MCF 10A (cell line): ENCODE results near the gene ADARB2. TPM values are rescaled to one million over a fixed set of nuclear protein-coding genes. Genes with fewer than 3 reads are reported as not detected.

Source experiments
- BruUV-seq: library from RNA; stranded (reverse); fragments of 400-500 nt; replicated peaks from 2 replicates; lab custom pipeline; 2021; lab: Mats Ljungman, UMichigan
- CTCF ChIA-PET: fragments of 300-600 bp; sonication (Branson Sonifier 250); formaldehyde crosslinking; extraction: SDS; loops from one replicate; lab custom pipeline; 2021; ENCODE audit warnings: antibody characterized with exemption, inconsistent platforms; lab: Yijun Ruan, JAX
- POLR2A ChIA-PET: fragments of 300-600, 350-650 bp; sonication (Branson Sonifier 250); formaldehyde crosslinking; extraction: SDS; loops from one replicate; lab custom pipeline; 2020; ENCODE audit warnings: antibody characterized with exemption, inconsistent platforms; lab: Yijun Ruan, JAX
- DNase-seq: peaks from one replicate; pipeline ENCODE4 v3.0.0-alpha.2; 2018; ENCODE audit not compliant: unreplicated experiment
- H3K27ac Mint-ChIP-seq: one replicate; pipeline ENCODE4 v1.8.0; 2022; ENCODE audit warnings: mild to moderate bottlenecking, low read depth, mixed read lengths; ENCODE audit not compliant: unreplicated experiment
- H3K27me3 Mint-ChIP-seq: one replicate; pipeline ENCODE4 v1.8.0; 2022; ENCODE audit warnings: mixed read lengths; ENCODE audit not compliant: insufficient read depth, unreplicated experiment
- H3K36me3 Mint-ChIP-seq: one replicate; pipeline ENCODE4 v1.8.0; 2022; ENCODE audit warnings: mild to moderate bottlenecking, moderate library complexity, mixed read lengths; ENCODE audit not compliant: insufficient read depth, unreplicated experiment
- H3K4me1 Mint-ChIP-seq: one replicate; pipeline ENCODE4 v1.8.0; 2022; ENCODE audit warnings: mixed read lengths; ENCODE audit not compliant: insufficient read depth, unreplicated experiment
- H3K4me3 Mint-ChIP-seq: one replicate; pipeline ENCODE4 v1.8.0; 2022; ENCODE audit warnings: mild to moderate bottlenecking, moderate library complexity, mixed read lengths; ENCODE audit not compliant: unreplicated experiment
- H3K9me3 Mint-ChIP-seq: one replicate; pipeline ENCODE4 v1.8.0; 2022; ENCODE audit warnings: mixed read lengths; ENCODE audit not compliant: unreplicated experiment
- CTCF ChIP-seq: fragments of 200-600 bp; IDR thresholded peaks from one replicate; pipeline ENCODE4 v1.8.0; 2022; ENCODE audit warnings: antibody characterized with exemption, mild to moderate bottlenecking; ENCODE audit not compliant: unreplicated experiment
- intact Hi-C: fragments of 100-400 bp; cut with micrococcal nuclease; formaldehyde crosslinking; loops from 2 replicates; pipeline ENCODE4 v1.14.1; 2022
- total RNA-seq: library from RNA; stranded (reverse); gene quantifications from 2 replicates; pipeline ENCODE4 v1.2.3, GENCODE V29; 2022

The ADARB2 gene
- total RNA-seq, 1 experiment from 2014 or later: 0.96 TPM

- no peak for DNase-seq
- POLR2A ChIA-PET: no interaction called here
- CTCF ChIA-PET: no interaction called here
- Mint-ChIP-seq H3K27ac (no peak overlapping the region), H3K27me3 (peaks cover 49% of the 10 kb centered on the region), H3K36me3 (peaks cover 6% of the 10 kb centered on the region), H3K4me1 (no peaks in the 10 kb centered on the region), H3K9me3 (no peaks in the 10 kb centered on the region), H3K4me3 (no peak overlapping the region)
- intact Hi-C loops: no loop called here
- no TSS peak for BruUV-seq
- no peak for TF ChIP-seq CTCF
Measured at GRCh38 chr10:1198453-1199344, 538.6 kb downstream of the ADARB2 start.

- DNase-seq: no peak
- CTCF ChIA-PET: no interaction called here
- intact Hi-C loops: no loop called here
- peaks cover 6% of the 10 kb centered on the region for H3K36me3 Mint-ChIP-seq
- BruUV-seq: no TSS peak
- H3K9me3 Mint-ChIP-seq: no peaks in the 10 kb centered on the region
- TF ChIP-seq CTCF: no peak
- H3K27ac Mint-ChIP-seq: no peak overlapping the region
- H3K4me1 Mint-ChIP-seq: no peaks in the 10 kb centered on the region
- peaks cover 56% of the 10 kb centered on the region for H3K27me3 Mint-ChIP-seq
- no peak overlapping the region for H3K4me3 Mint-ChIP-seq
- POLR2A ChIA-PET: no interaction called here
Measured at GRCh38 chr10:1197384-1197783, 539.9 kb downstream of the ADARB2 start.

GRCh38 chr10:1196656-1197055, 540.7 kb downstream of the ADARB2 start:
- TF ChIP-seq CTCF: no peak
- Mint-ChIP-seq H3K4me1 (no peaks in the 10 kb centered on the region), H3K36me3 (peaks cover 6% of the 10 kb centered on the region), H3K27ac (no peak overlapping the region), H3K4me3 (no peak overlapping the region), H3K27me3 (peaks cover 56% of the 10 kb centered on the region), H3K9me3 (no peaks in the 10 kb centered on the region)
- BruUV-seq: no TSS peak
- intact Hi-C loops: no loop called here
- DNase-seq: no peak
- POLR2A ChIA-PET: no interaction called here
- CTCF ChIA-PET: no interaction called here

- H3K36me3 Mint-ChIP-seq: peaks cover 6% of the 10 kb centered on the region
- peaks cover 56% of the 10 kb centered on the region for H3K27me3 Mint-ChIP-seq
- intact Hi-C loops: no loop called here
Measured at GRCh38 chr10:1195828-1196227, 541.5 kb downstream of the ADARB2 start.

More at GRCh38 chr10:1195828-1196227, 541.5 kb downstream of the ADARB2 start:
- ChIA-PET POLR2A (no interaction called here), CTCF (no interaction called here)
- Mint-ChIP-seq H3K4me1 (no peaks in the 10 kb centered on the region), H3K4me3 (no peak overlapping the region), H3K27ac (no peak overlapping the region), H3K9me3 (no peaks in the 10 kb centered on the region)
- no peak for DNase-seq
- BruUV-seq: no TSS peak
- no peak for TF ChIP-seq CTCF
